HG03432 (cell line): ENCODE results near the gene KCNK13.

Source experiments
- ATAC-seq: cut with Tn5 transposase; IDR thresholded peaks from one replicate; pipeline ENCODE4 v1.9.1; 2021; ENCODE audit warnings: mild to moderate bottlenecking, moderate library complexity; ENCODE audit not compliant: unreplicated experiment

Gene KCNK13

GRCh38 chr14:90126260-90126659 is 64.5 kb downstream of the KCNK13 start:
- no peak for ATAC-seq

GRCh38 chr14:90132821-90133570 is 71.2 kb downstream of the KCNK13 start:
- ATAC-seq, result no peak

GRCh38 chr14:90136904-90137303 is 75.1 kb downstream of the KCNK13 start:
- ATAC-seq, result no peak

GRCh38 chr14:90137807-90138206 is 76.0 kb downstream of the KCNK13 start:
- ATAC-seq, result no peak

- no peak for ATAC-seq
Observed at GRCh38 chr14:90139199-90139598, 77.4 kb downstream of the KCNK13 start.

- no peak for ATAC-seq
Observed at GRCh38 chr14:90140298-90140955, 78.6 kb downstream of the KCNK13 start.

- no peak for ATAC-seq
Observed at GRCh38 chr14:90140956-90141316, 79.1 kb downstream of the KCNK13 start.

- no peak for ATAC-seq
Observed at GRCh38 chr14:90153429-90153828, 91.6 kb downstream of the KCNK13 start.

- ATAC-seq, result no peak
Observed at GRCh38 chr14:90154110-90154509, 92.3 kb downstream of the KCNK13 start.

- no peak for ATAC-seq
Observed at GRCh38 chr14:90159146-90159545, 97.4 kb downstream of the KCNK13 start.

GRCh38 chr14:90159688-90160087 is 97.9 kb downstream of the KCNK13 start:
- no peak for ATAC-seq

GRCh38 chr14:90161129-90161528 is 99.3 kb downstream of the KCNK13 start:
- no peak for ATAC-seq

GRCh38 chr14:90168425-90169105 is 106.8 kb downstream of the KCNK13 start:
- no peak for ATAC-seq

- no peak for ATAC-seq
Observed at GRCh38 chr14:90175631-90176030, 113.8 kb downstream of the KCNK13 start.

- ATAC-seq, result no peak
Observed at GRCh38 chr14:90177539-90178189, 115.9 kb downstream of the KCNK13 start.

GRCh38 chr14:90179357-90179756 is 117.6 kb downstream of the KCNK13 start:
- no peak for ATAC-seq

- ATAC-seq, result no peak
Observed at GRCh38 chr14:90179809-90180779, 118.3 kb downstream of the KCNK13 start.

GRCh38 chr14:90184094-90184493 is 122.3 kb downstream of the KCNK13 start:
- ATAC-seq, result no peak

- ATAC-seq, result no peak
Observed at GRCh38 chr14:90184571-90185266, 122.9 kb downstream of the KCNK13 start.

GRCh38 chr14:90188588-90188987 is 126.8 kb downstream of the KCNK13 start:
- no peak for ATAC-seq
